Upper lobe of left lung (tissue), 6 donors: Measurements from ENCODE around the gene CEACAM18. TPM values are rescaled to one million over a fixed set of nuclear protein-coding genes. Genes with fewer than 3 reads are reported as not detected.

Experiments
- ATAC-seq, 2 donors: fragments of 200-7000 bp; cut with Tn5 transposase; one replicate each; pipeline ENCODE4 v1.9.1; 2022; ENCODE audit warnings: mild to moderate bottlenecking in 2 of 2, moderate library complexity in 2 of 2; ENCODE audit not compliant: low FRiP score in 2 of 2
- DNase-seq, 2 donors: peaks; one replicate each; pipeline ENCODE4 v3.0.0-alpha.2; 2019 to 2020
- H3K27ac ChIP-seq, 4 donors: fragments of 200-600 bp; sonication (generic); one replicate each; pipeline ENCODE4 v1.5.1; 2016 to 2019
- H3K27me3 ChIP-seq, 4 donors: fragments of 200-600 bp; sonication (generic); one replicate each; pipeline ENCODE4 v1.5.1; 2017 to 2019
- H3K36me3 ChIP-seq, 4 donors: fragments of 200-600 bp; sonication (generic); one replicate each; pipeline ENCODE4 v1.5.1; 2016 to 2019
- H3K4me1 ChIP-seq, 4 donors: fragments of 200-600 bp; sonication (generic); one replicate each; pipeline ENCODE4 v1.5.1; 2018 to 2019
- H3K4me3 ChIP-seq, 4 donors: fragments of 200-600 bp; sonication (generic); one replicate each; pipeline ENCODE4 v1.5.1; 2017 to 2019; ENCODE audit warnings: mild to moderate bottlenecking in 2 of 4, moderate library complexity in 1 of 4
- H3K9me3 ChIP-seq, 4 donors: fragments of 200-600 bp; sonication (generic); one replicate each; pipeline ENCODE4 v1.5.1; 2018 to 2019
- CTCF ChIP-seq, 6 experiments: fragments of 450-650 bp in 4 of 6; fragments of 200-600 bp in 2 of 6; sonication (generic) in 2 of 6; IDR thresholded peaks; one replicate each; pipeline ENCODE4 v1.5.1; 2016 to 2019; ENCODE audit warnings: antibody characterized with exemption in 6 of 6
- EP300 ChIP-seq, 4 donors: sonication (generic); formaldehyde crosslinking; IDR thresholded peaks; one replicate each; pipeline ENCODE4 v1.5.1; 2017; ENCODE audit warnings: antibody characterized with exemption in 4 of 4, control low read depth in 2 of 4
- POLR2A ChIP-seq, 4 donors: fragments of 450-650 bp; IDR thresholded peaks; one replicate each; pipeline ENCODE4 v1.5.1; 2016 to 2017; ENCODE audit warnings: antibody characterized with exemption in 4 of 4, mild to moderate bottlenecking in 2 of 4
- POLR2AphosphoS5 ChIP-seq, 2 donors: sonication (generic); formaldehyde crosslinking; IDR thresholded peaks; one replicate each; pipeline ENCODE4 v1.5.1; 2017; ENCODE audit warnings: antibody characterized with exemption in 2 of 2
- WGBS, 2 donors: methylation state at CpG; one replicate each; pipeline ENCODE4 v1.1.5; 2017 to 2018; 5-methylcytosine and 5-hydroxymethylcytosine counted together
- total RNA-seq, 6 donors: library from RNA; depleted of rRNA in 4 of 6; stranded (reverse); fragments of >200 nt in 4 of 6; gene quantifications; one replicate each; pipeline versions ENCODE4 v1.1.0 to v1.2.1, GENCODE V29; 2016 to 2021
- donor health status: DM: no; HTN: no; CAD: no; lungs with moderate emphysema.
- donor health status: DM: no; HTN: yes; CAD: no; lungs with severe emphysema.

Gene CEACAM18
- total RNA-seq, 6 donors from 2014 or later: not detected

- H3K27me3 ChIP-seq: no peaks in the 10 kb centered on the region
- DNase-seq (no peak), ATAC-seq (peak in 1 of 2 donors; percentile 16)
These were observed 2.3 kb downstream of the CEACAM18 start for GRCh38 chr19:51480590-51480989.

GRCh38 chr19:51485960-51486660 lies 7.8 kb downstream of the CEACAM18 start:
- no peak for TF ChIP-seq POLR2AphosphoS5 (IDR thresholded peaks at IDR 0.05)
- TF ChIP-seq EP300 (IDR thresholded peaks at IDR 0.05): no peak
- no peak for TF ChIP-seq POLR2A (IDR thresholded peaks at IDR 0.05)
- no peak for TF ChIP-seq CTCF (IDR thresholded peaks at IDR 0.05)
- Histone ChIP-seq H3K4me1 (no peaks in the 10 kb centered on the region), H3K27me3 (no peaks in the 10 kb centered on the region), H3K36me3 (no peaks in the 10 kb centered on the region), H3K4me3 (no peak overlapping the region), H3K27ac (no peak overlapping the region), H3K9me3 (no peaks in the 10 kb centered on the region)
- 81 to 87% methylated on average over 4 to 5 of the region's 5 CpGs for WGBS, 2 donors
- no peak for ATAC-seq
- DNase-seq: no peak

More at GRCh38 chr19:51480590-51480989, 2.3 kb downstream of the CEACAM18 start:
- Histone ChIP-seq H3K4me3 (no peak overlapping the region), H3K4me1 (no peaks in the 10 kb centered on the region), H3K36me3 (no peaks in the 10 kb centered on the region), H3K9me3 (no peaks in the 10 kb centered on the region), H3K27ac (no peak overlapping the region)
- 39 to 44% methylated on average over 8 of the region's 8 CpGs for WGBS, 2 donors
- TF ChIP-seq CTCF (IDR thresholded peaks at IDR 0.05) (no peak), POLR2A (IDR thresholded peaks at IDR 0.05) (no peak), POLR2AphosphoS5 (IDR thresholded peaks at IDR 0.05) (no peak), EP300 (IDR thresholded peaks at IDR 0.05) (no peak)

DNA sequence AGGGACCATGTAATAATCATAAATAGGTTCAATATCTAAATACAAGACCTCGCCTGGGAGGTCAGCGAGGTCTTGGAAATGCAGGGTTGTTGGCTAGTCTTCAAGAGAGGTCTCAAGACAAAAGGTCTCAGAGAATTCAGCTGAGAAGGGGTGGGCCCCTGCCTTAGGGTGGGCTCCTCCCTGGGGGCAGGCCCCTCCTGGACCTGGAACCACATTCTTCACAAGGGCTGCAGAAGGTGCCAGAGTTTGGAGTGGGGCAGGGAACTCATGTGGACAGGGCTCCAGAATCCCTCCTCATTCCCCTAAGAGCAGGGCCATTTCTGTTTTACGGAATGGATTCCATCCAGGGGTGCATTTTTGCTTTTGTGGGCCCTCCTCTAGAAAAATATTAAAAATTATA lies 10.2 kb downstream of the CEACAM18 start:
- ATAC-seq: no peak
- Histone ChIP-seq H3K27me3 (no peaks in the 10 kb centered on the region), H3K9me3 (no peaks in the 10 kb centered on the region), H3K4me1 (no peaks in the 10 kb centered on the region), H3K27ac (no peak overlapping the region), H3K36me3 (no peaks in the 10 kb centered on the region), H3K4me3 (no peak overlapping the region)
- TF ChIP-seq POLR2A (IDR thresholded peaks at IDR 0.05): no peak
- TF ChIP-seq EP300 (IDR thresholded peaks at IDR 0.05): no peak
- TF ChIP-seq CTCF (IDR thresholded peaks at IDR 0.05): no peak
- TF ChIP-seq POLR2AphosphoS5 (IDR thresholded peaks at IDR 0.05): no peak
- 65 to 85% methylated on average over 3 of the region's 3 CpGs for WGBS, 2 donors
- DNase-seq: no peak

- H3K27ac ChIP-seq: no peak overlapping the region
These were observed 10.8 kb downstream of the CEACAM18 start for GRCh38 chr19:51489113-51489512.

More at GRCh38 chr19:51489113-51489512, 10.8 kb downstream of the CEACAM18 start:
- TF ChIP-seq EP300 (IDR thresholded peaks at IDR 0.05): no peak
- no peak for TF ChIP-seq POLR2A (IDR thresholded peaks at IDR 0.05)
- no peak for TF ChIP-seq POLR2AphosphoS5 (IDR thresholded peaks at IDR 0.05)
- no peak for TF ChIP-seq CTCF (IDR thresholded peaks at IDR 0.05)
- no peak for ATAC-seq
- no peaks in the 10 kb centered on the region for H3K4me1 ChIP-seq
- H3K27me3 ChIP-seq: no peaks in the 10 kb centered on the region
- no peak for DNase-seq
- no peaks in the 10 kb centered on the region for H3K36me3 ChIP-seq
- 60 to 61% methylated on average over 2 of the region's 2 CpGs for WGBS, 2 donors
- H3K9me3 ChIP-seq: no peaks in the 10 kb centered on the region
- no peak overlapping the region for H3K4me3 ChIP-seq
